GM12891 (cell line): ENCODE data around the gene UTRN.

ENCODE experiments used
- DNase-seq: peaks from one replicate; pipeline ENCODE4 v3.0.0; 2011; ENCODE audit warnings: low spot score; ENCODE audit not compliant: insufficient read length
- FAIRE-seq: peaks from 2 replicates; lab custom pipeline; 2011; peaks lifted over from hg19 to GRCh38; lab: Jason Lieb, UNC
- PAX5 ChIP-seq: IDR thresholded peaks from 2 replicates; pipeline ENCODE4 v1.6.1; 2011; ENCODE audit warnings: low read length, moderate library complexity, mild to moderate bottlenecking; ENCODE audit not compliant: insufficient read depth, severe bottlenecking
- POLR2A ChIP-seq: IDR thresholded peaks from 2 replicates; pipeline ENCODE4 v1.6.1; 2011; ENCODE audit warnings: low read depth, low read length, control low read depth
- POLR2AphosphoS5 ChIP-seq: IDR thresholded peaks from 2 replicates; pipeline ENCODE4 v1.6.1; 2011; ENCODE audit warnings: low read depth, low read length, control low read depth
- POU2F2 ChIP-seq: IDR thresholded peaks from 2 replicates; pipeline ENCODE4 v1.6.1; 2011; ENCODE audit warnings: low read depth, mild to moderate bottlenecking, control low read depth, low read length, moderate library complexity
- SPI1 ChIP-seq: IDR thresholded peaks from 2 replicates; pipeline ENCODE4 v1.6.1; 2011; ENCODE audit warnings: low read depth, low read length, control low read depth
- TAF1 ChIP-seq: IDR thresholded peaks from 2 replicates; pipeline ENCODE4 v1.6.1; 2011; ENCODE audit warnings: low read depth, low read length, control low read depth

Gene UTRN

GRCh38 chr6:144263786-144264185, 21.3 kb upstream of the UTRN start:
- FAIRE-seq (no peak), DNase-seq (no peak)
- TF ChIP-seq TAF1 (no peak), POLR2A (no peak), SPI1 (no peak), POU2F2 (no peak), POLR2AphosphoS5 (no peak), PAX5 (no peak)

GRCh38 chr6:144264270-144265060, 20.7 kb upstream of the UTRN start:
- TF ChIP-seq PAX5, result no peak
- DNase-seq, result no peak
- no peak for FAIRE-seq

- FAIRE-seq, result no peak
- no peak for DNase-seq
- no peak for TF ChIP-seq POLR2AphosphoS5
- TF ChIP-seq POLR2A, result no peak
- TF ChIP-seq PAX5, result no peak
- no peak for TF ChIP-seq TAF1
- TF ChIP-seq POU2F2, result no peak
Measured at GRCh38 chr6:144265061-144265357, 20.1 kb upstream of the UTRN start.

- FAIRE-seq, result peak; percentile 41
- TF ChIP-seq SPI1, result peak; percentile 49
- no peak for TF ChIP-seq PAX5
- TF ChIP-seq POLR2AphosphoS5, result no peak
- TF ChIP-seq TAF1, result no peak
- DNase-seq, result peak; percentile 37
Measured at GRCh38 chr6:144265390-144265789, 19.7 kb upstream of the UTRN start.

- no peak for FAIRE-seq
- TF ChIP-seq PAX5 (no peak), POLR2AphosphoS5 (no peak), TAF1 (no peak), POU2F2 (no peak), SPI1 (no peak), POLR2A (no peak)
Measured at GRCh38 chr6:144266091-144266649, 19.0 kb upstream of the UTRN start.

GRCh38 chr6:144268794-144269349, 16.3 kb upstream of the UTRN start:
- no peak for TF ChIP-seq POLR2A
- TF ChIP-seq POLR2AphosphoS5, result no peak
- TF ChIP-seq PAX5, result no peak
- TF ChIP-seq SPI1, result no peak
- TF ChIP-seq POU2F2, result no peak
- no peak for TF ChIP-seq TAF1
- FAIRE-seq (no peak), DNase-seq (no peak)

More at GRCh38 chr6:144266091-144266649, 19.0 kb upstream of the UTRN start:
- DNase-seq, result no peak

GRCh38 chr6:144277174-144277573, 8.0 kb upstream of the UTRN start:
- DNase-seq, result no peak
- TF ChIP-seq POU2F2 (no peak), PAX5 (no peak), TAF1 (no peak), SPI1 (no peak), POLR2A (no peak), POLR2AphosphoS5 (no peak)
- no peak for FAIRE-seq

GRCh38 chr6:144277605-144278227, 7.4 kb upstream of the UTRN start:
- no peak for TF ChIP-seq POLR2A
- DNase-seq (no peak), FAIRE-seq (no peak)

- DNase-seq (no peak), FAIRE-seq (no peak)
- no peak for TF ChIP-seq PAX5
Measured at GRCh38 chr6:144278659-144279314, 6.3 kb upstream of the UTRN start.

GRCh38 chr6:144279484-144280150, 5.5 kb upstream of the UTRN start:
- TF ChIP-seq POLR2AphosphoS5, result no peak
- TF ChIP-seq PAX5, result no peak
- DNase-seq (no peak), FAIRE-seq (no peak)
